Neural progenitor cell (in vitro differentiated cells): ENCODE measurements around the gene ADCYAP1.

Source experiments
- EZH2 ChIP-seq: fragments of 200-600 bp; sonication (generic); IDR thresholded peaks from 2 replicates; pipeline ENCODE4 v1.6.1; 2017; ENCODE audit warnings: antibody characterized with exemption, mild to moderate bottlenecking, moderate library complexity
- EZH2phosphoT487 ChIP-seq: fragments of 200-600 bp; sonication (generic); IDR thresholded peaks from 2 replicates; pipeline ENCODE4 v1.6.1; 2017; ENCODE audit warnings: antibody characterized with exemption
- TF ChIP-seq, protein P1 (sequence below): fragments of 200-600 bp; sonication (generic); IDR thresholded peaks from 2 replicates; pipeline ENCODE4 v1.5.1; 2017; ENCODE audit warnings: antibody characterized with exemption, mild to moderate bottlenecking

DNA sequence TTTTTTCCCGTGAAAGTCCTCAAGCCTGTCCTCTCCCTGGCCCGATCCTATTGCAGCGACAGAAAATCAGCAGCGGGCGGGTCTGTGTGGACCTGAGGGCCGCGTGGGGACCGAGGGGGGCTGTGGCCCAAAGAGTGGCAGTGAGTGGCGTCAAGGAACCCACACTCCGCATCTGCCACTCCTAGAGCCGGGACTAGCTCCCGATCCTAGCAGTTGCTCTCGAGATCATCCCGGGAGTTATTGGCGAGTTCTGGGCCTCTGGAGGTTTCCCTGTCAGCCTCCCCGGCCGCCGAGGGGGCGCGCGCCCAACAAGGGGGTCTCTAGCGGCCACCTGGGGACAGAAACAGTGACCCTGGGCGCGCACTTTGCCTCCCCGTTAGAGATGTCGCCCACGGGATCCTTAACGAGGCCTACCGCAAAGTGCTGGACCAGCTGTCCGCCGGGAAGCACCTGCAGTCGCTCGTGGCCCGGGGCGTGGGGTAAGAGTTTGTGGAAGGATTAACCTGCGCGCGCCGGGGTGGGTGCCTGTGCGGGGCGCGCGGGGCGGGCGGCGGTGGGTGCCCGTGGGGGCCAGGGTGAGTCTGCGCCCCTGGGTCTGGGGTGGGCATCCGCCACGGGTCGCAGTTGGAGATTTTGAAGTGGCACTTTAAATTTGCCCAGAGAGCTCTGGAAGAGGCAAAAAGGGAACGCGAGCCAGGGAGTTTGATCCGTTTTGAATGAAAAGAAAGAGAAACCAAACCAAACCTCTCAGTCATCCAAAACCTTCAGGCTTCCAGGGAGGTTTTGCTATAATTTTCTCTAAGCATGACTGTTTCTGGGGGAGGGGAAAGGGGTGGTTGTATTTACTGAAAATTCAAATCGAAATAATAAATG lies 3.5 kb downstream of the ADCYAP1 start:
- TF ChIP-seq, protein P1, sequence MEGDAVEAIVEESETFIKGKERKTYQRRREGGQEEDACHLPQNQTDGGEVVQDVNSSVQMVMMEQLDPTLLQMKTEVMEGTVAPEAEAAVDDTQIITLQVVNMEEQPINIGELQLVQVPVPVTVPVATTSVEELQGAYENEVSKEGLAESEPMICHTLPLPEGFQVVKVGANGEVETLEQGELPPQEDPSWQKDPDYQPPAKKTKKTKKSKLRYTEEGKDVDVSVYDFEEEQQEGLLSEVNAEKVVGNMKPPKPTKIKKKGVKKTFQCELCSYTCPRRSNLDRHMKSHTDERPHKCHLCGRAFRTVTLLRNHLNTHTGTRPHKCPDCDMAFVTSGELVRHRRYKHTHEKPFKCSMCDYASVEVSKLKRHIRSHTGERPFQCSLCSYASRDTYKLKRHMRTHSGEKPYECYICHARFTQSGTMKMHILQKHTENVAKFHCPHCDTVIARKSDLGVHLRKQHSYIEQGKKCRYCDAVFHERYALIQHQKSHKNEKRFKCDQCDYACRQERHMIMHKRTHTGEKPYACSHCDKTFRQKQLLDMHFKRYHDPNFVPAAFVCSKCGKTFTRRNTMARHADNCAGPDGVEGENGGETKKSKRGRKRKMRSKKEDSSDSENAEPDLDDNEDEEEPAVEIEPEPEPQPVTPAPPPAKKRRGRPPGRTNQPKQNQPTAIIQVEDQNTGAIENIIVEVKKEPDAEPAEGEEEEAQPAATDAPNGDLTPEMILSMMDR, result no peak
- TF ChIP-seq EZH2, result peak; percentile 91
- TF ChIP-seq EZH2phosphoT487, result peak; percentile 81
